KMS-11 (cell line): ENCODE results near the gene RPL12.

ENCODE experiments used
- H2AFZ ChIP-seq: fragments of 200-600 bp; sonication (generic); 2 replicates; pipeline ENCODE4 v1.6.1; 2016; ENCODE audit warnings: antibody characterized with exemption, mixed run types, low read depth
- H3K27ac ChIP-seq: fragments of 200-600 bp; sonication (generic); 2 replicates; pipeline ENCODE4 v1.6.1; 2016; ENCODE audit warnings: mild to moderate bottlenecking, mixed run types
- H3K27me3 ChIP-seq: fragments of 200-600 bp; sonication (generic); 2 replicates; pipeline ENCODE4 v1.6.1; 2017; ENCODE audit warnings: mild to moderate bottlenecking, low read depth, mixed run types, moderate library complexity; ENCODE audit not compliant: insufficient read depth
- H3K36me3 ChIP-seq: fragments of 200-600 bp; sonication (generic); 2 replicates; pipeline ENCODE4 v1.6.1; 2017; ENCODE audit warnings: mild to moderate bottlenecking, mixed run types; ENCODE audit not compliant: insufficient read depth
- H3K4me1 ChIP-seq: fragments of 200-600 bp; sonication (generic); 2 replicates; pipeline ENCODE4 v1.6.1; 2016; ENCODE audit warnings: mild to moderate bottlenecking, low read depth, mixed run types; ENCODE audit not compliant: poor library complexity, severe bottlenecking
- H3K4me2 ChIP-seq: fragments of 200-600 bp; sonication (generic); 2 replicates; pipeline ENCODE4 v1.7.0; 2016; ENCODE audit warnings: mild to moderate bottlenecking, mixed run types
- H3K4me3 ChIP-seq: fragments of 200-600 bp; sonication (generic); IDR thresholded peaks from 2 replicates; pipeline ENCODE4 v1.6.1; 2017; ENCODE audit warnings: low read depth, low read length, mixed read lengths; ENCODE audit not compliant: insufficient read depth
- H3K79me2 ChIP-seq: fragments of 200-600 bp; sonication (generic); 2 replicates; pipeline ENCODE4 v1.6.1; 2016; ENCODE audit warnings: low read depth, mixed run types; ENCODE audit not compliant: insufficient read depth
- H3K9ac ChIP-seq: fragments of 200-600 bp; sonication (generic); 2 replicates; pipeline ENCODE4 v1.6.1; 2016; ENCODE audit warnings: mild to moderate bottlenecking, mixed run types
- H4K20me1 ChIP-seq: fragments of 200-600 bp; sonication (generic); 2 replicates; pipeline ENCODE4 v1.6.1; 2016; ENCODE audit warnings: mild to moderate bottlenecking, mixed run types; ENCODE audit not compliant: insufficient read depth
- CTCF ChIP-seq: fragments of 200-600 bp; sonication (generic); conservative IDR thresholded peaks from 2 replicates; pipeline ENCODE4 v1.6.1; 2017; ENCODE audit warnings: low read depth, mild to moderate bottlenecking, antibody characterized with exemption, low read length, moderate library complexity, mixed read lengths

The RPL12 gene

GRCh38 chr9:127497656-127498290 lies 46.6 kb upstream of the RPL12 start:
- no peak overlapping the region for H3K4me2 ChIP-seq
- H3K27me3 ChIP-seq, result no peaks in the 10 kb centered on the region
- no peak overlapping the region for H3K27ac ChIP-seq
- no peaks in the 10 kb centered on the region for H3K79me2 ChIP-seq
- TF ChIP-seq CTCF, result no peak
- no peak overlapping the region for H3K4me3 ChIP-seq
- H3K4me1 ChIP-seq, result no peaks in the 10 kb centered on the region
- H3K36me3 ChIP-seq, result no peaks in the 10 kb centered on the region
- H2AFZ ChIP-seq, result no peak overlapping the region
- H4K20me1 ChIP-seq, result no peaks in the 10 kb centered on the region
- no peak overlapping the region for H3K9ac ChIP-seq

- Histone ChIP-seq H4K20me1 (no peaks in the 10 kb centered on the region), H3K27me3 (no peaks in the 10 kb centered on the region), H3K4me1 (no peaks in the 10 kb centered on the region), H3K9ac (no peak overlapping the region), H3K27ac (no peak overlapping the region), H2AFZ (no peak overlapping the region), H3K4me3 (no peak overlapping the region), H3K79me2 (no peaks in the 10 kb centered on the region), H3K4me2 (no peak overlapping the region), H3K36me3 (no peaks in the 10 kb centered on the region)
- TF ChIP-seq CTCF, result no peak
Measured at GRCh38 chr9:127496974-127497373, 45.8 kb upstream of the RPL12 start.

- H3K4me1 ChIP-seq, result no peaks in the 10 kb centered on the region
- no peak overlapping the region for H3K9ac ChIP-seq
- TF ChIP-seq CTCF, result no peak
- H3K79me2 ChIP-seq, result no peaks in the 10 kb centered on the region
- no peaks in the 10 kb centered on the region for H3K36me3 ChIP-seq
- H3K4me3 ChIP-seq, result no peak overlapping the region
- no peak overlapping the region for H2AFZ ChIP-seq
- no peaks in the 10 kb centered on the region for H3K27me3 ChIP-seq
- no peak overlapping the region for H3K4me2 ChIP-seq
- no peaks in the 10 kb centered on the region for H4K20me1 ChIP-seq
- H3K27ac ChIP-seq, result no peak overlapping the region
Measured at GRCh38 chr9:127495884-127496555, 44.8 kb upstream of the RPL12 start.

- Histone ChIP-seq H3K27me3 (no peaks in the 10 kb centered on the region), H3K36me3 (no peaks in the 10 kb centered on the region), H2AFZ (no peak overlapping the region), H3K4me1 (no peaks in the 10 kb centered on the region), H4K20me1 (no peaks in the 10 kb centered on the region), H3K4me3 (no peak overlapping the region), H3K4me2 (no peak overlapping the region), H3K79me2 (no peaks in the 10 kb centered on the region), H3K9ac (no peak overlapping the region), H3K27ac (no peak overlapping the region)
- TF ChIP-seq CTCF, result no peak
Measured at GRCh38 chr9:127494304-127494702, 43.1 kb upstream of the RPL12 start.
